DMS 273 treated with DMSO at 0.1 percent for 48 hours (cell line): ENCODE data around the gene DCT.

ENCODE experiments used
- DNase-seq: peaks from one replicate; lab custom pipeline; 2025; lab: John Stamatoyannopoulos, UW

DCT gene

DNA sequence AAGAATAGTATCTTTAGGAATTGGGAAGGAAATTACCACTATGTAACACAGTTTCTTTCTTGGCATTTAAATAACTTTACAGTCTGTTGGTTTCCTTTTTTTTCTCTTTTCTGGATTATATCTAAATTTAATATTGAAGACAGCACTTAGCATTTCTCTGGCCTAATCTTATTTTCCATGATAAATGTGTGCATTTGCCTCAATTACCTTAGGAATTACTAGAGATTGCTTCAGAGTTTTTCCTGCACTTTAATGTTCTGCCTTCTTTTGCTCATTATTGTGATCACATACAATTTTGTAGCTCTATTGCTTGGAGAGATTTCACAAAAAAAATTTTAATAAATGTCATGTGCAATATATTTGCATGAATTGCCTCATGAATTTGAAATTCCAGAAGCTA lies 25.1 kb downstream of the DCT start:
- DNase-seq: no peak

DNA sequence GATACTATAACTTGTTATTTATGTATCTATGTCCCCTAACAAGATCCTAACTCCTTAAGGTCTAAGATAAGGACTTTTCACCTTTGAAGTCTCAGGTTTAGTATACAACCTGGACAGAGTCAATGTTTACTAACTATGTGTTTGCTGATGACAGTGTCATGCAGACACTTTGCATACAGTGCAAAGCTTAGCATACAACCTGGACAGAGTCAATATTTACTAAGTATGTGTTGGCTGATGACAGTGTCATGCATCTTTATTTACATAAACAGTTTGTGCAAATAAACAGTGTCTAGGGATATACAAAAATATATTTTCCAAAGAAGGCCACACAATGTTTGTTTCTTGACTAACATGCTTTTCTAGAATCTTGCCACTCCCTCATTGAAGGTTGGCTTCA lies 34.7 kb downstream of the DCT start:
- DNase-seq: no peak

DNA sequence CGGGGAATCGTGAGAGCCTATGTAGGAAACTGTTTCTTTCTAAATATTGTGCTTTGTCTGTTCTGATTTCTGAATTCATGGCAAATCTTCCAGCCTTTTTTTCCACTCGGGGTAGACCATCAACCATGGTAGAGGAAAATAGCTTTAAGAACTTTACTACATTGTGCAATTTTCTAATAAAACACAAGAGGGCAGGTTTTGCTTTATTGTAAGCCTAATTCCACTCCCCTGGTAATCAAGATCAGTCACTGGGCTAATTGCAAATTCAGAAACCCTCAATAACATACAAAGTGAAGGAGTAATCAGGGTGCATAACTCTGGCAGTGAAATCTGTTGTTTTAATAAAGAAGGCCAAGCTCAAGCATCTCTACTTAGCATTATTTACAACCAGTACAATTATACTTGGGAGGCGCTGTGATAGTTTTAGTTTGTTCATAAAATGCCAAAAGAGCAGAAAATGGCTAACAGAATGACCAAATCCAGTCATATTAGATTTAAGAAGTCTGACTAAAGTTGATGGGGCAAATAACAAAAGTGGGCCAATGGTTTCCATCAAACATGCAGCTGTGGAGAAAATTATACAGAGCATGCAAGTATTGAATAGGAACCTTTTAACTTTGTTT lies 43.8 kb downstream of the DCT start:
- DNase-seq: no peak

DNA sequence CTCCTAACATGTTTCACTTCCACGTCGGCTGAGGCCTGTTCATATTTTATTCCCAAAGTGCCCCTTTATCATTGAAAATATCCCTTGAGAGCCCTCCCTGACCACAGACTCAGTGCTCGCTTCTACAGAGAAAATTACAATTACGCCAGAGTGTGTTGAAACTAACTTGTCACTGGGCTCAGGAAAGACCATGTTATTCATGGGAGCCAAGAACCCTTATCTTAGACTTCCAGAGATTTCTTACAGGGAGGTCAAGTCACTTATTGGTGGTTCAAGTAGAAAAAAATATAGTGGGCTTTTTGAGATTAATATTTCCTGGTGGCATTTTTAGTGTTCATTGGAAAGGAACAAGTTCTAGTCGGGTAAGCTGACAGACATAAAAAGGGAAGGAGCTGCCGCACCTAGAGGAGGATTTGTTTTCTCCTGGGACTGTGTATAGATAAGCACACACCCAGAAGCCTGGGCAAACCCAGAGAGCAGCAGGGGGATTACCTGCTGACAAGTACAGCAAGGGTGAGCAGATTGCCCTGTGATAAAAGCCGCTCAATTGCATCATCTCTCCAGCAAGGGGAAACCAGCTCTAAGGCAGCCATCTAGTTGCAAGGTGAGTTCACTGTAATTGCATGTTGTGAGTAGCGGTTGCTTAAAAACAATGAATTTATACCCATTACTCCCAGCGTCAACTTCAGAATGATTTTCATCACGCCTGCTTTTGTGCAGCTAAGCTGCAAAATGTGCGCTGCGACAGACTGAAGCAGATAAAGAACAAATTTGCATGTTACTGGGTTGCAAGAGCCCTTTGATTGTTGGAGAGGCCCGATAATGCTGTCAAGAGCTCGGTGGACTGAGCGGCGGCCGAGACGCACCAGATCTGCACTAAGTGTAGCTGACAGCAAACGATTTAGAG lies 46.2 kb downstream of the DCT start:
- DNase-seq: no peak

DNA sequence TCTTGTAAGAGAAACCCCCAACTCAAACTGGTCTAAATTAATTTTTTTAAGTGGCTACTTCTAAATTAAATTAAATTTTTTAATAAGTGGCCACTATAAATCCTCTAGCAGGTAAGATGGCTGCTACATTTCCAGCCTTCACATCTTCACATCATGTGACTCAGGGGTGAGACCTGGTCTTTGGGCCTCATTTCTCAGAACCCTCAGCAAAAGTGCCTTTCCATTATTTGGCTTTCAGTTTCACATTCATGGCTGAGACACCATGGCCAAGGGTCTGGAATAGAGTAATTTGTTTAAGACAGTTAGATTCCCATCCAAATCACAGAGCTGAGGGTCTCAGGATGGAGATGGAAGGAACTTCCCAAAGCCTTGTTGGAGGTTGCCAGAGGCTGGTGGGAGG lies 47.5 kb downstream of the DCT start:
- DNase-seq: no peak

DNA sequence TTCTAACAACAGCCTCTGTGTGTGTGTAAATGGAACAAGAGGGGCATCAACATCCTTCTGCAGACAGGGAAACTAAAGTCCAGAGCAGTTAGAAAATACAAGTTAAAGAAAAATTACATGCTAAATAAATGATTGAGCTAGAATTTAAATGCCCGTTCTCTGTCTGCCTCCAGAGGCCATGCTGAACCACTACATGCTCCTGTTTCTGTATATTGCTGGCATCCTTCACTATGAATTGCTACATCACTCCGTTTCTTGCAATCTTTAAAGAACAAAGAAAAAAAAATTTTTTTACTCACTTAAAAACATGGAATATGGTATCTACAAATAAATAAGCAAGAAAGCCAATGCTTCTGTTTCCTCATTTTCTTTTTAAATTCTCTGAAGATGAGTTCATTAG lies 47.9 kb downstream of the DCT start:
- DNase-seq: no peak

DNA sequence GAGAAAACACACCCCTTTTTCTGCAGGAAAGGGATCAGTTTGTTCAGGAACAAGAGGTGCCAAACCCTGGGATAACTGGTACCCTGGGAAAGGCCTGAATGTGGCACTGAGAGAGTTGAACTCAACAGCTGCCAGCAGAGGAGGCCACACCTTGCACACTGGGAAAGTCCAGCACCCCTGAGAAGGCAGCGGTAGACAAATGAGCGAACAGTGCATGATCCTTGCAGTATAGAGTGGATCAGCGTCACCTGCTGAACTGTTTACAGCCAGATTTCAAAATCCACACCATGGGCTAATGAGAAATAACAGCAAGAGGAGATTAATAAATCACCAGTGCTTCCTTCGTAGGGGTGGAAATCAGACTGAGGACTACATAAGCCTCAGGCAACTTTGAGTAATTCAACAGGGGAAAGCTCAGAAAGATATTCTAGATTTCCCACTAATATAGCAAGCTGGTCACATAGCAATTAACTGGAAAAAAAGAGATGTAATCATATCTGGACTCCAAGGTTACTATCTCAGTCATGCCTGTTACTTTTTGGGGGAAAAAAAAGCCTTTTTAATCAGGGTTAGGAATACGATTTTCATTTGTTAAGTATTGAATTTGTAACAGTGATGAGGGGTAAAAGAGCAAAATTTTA lies 52.0 kb downstream of the DCT start:
- DNase-seq: no peak

DNA sequence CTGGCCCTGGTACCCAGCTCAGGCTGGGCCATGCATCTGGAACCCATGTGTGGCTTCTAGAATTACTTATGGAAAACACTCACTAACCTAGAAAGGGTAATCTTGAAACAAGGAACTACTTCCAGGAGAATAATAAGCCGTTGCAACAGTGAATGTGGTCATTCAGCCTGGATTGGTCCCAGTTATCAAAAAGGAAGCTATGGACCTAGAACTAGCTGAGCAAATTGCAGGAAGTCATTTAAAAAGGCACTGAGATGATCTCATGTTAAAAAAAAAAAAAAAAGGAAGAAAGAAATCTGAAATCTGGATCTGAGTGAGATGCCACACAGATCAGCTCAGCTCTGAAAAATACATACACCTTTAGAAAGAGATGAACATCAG lies 59.6 kb downstream of the DCT start:
- DNase-seq: no peak

DNA sequence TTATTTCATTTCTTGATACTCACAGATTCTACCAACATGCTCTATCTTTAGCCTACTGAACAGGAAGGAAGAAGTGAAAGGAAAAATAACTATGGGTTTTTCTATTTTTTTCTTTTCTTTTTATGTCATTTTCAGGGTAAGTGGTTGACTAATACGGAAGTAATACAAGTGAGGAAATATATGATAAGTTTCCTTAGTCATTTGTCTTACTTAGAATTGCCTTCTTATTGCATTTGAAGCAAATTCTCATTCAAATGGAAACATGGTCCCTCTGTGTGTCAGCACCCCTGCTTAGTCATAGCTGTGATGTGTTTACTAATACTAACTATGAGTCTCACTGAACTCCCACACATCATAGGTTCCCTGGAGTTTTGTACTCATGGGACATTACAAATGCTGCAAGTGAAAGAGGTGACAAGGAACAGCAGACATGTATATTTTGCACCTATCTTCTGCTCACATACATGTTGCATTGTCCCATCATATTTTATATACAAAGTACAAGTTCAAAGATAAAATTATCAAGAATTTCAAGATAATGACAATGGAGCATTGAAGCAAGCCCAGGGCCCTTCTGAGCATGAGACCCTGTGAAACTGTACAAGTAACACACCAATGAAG lies 60.1 kb downstream of the DCT start:
- no peak for DNase-seq

DNA sequence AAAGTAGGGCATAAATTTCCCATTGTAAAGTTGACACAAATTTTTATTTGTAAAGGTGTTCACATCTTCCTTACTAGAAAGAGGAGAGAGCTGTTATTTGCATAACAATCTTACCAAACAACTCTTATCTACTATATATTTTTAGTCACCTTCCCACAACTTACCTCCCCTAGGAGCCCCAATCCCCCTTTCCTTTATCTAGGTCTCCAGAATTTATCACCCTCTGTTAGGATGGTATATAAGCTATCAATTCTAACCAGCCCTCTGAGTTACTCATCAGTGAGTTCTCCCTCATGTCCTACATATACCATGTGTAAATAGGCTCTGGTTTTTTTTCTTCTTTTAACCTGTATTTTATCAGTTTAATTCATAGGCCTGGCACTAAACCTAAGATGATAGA lies 62.2 kb downstream of the DCT start:
- DNase-seq: no peak

DNA sequence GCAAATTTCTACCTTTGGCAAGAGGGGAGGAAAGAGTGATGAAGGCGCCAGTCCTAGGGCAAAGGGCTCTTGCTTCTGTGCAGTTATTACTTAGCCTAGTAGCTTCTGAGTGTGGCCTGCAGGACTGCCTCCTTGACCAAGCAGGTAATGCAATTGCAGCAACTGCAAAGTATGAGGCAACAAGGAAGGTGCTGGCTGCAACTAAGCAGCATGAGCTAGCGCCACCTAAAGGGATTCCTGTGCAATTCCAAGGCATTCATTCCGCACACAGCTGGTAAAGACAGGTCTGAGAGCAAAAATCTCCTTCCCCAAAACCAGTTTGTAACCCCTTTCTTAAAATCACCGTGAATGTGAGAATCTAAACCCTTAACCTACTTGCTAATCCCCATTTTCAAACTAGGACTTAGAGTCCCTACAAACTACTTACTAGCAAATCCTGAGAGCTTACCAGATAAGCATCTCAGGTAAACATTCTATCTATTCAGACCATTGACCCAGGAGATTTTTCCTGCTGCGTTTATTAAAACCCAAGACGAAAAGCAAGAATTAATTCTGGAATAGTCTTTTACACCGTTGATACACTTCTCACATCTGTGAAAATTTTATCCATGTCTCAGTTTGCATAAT lies 62.9 kb downstream of the DCT start:
- DNase-seq: peak; percentile 6

DNA sequence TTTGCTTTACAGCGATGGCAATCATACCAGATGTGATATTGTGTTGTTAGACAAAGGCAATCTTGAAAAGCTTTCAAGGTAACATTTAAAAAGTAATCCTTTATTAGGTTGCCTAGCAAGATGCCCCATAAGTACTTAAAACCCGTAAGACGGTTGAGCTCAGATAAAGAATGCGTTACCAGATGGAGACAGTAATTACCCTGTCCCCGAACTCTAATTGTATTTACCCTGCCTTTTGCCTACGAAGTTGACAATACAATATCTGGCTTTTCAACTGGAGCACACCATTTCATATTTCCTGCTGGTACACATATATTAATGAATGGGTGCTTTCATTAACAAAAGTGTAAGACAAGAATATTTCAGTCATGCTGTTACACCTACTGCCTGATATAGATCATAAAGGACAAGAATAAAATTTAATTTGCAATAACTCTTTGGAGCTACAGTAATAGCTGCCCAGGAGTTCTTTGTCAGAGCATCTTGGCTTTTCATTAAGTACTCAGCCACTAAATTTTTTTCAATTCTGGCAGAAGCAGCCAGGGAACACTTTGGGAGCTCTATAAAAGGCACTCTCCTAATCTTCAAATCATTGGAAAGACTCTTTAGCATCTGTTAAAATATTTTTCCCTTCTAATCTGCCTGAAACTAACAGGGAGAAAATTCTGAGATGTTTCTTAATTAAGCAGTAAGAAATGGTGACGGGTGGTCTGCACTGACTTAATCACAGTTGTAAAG lies 63.8 kb downstream of the DCT start:
- DNase-seq: peak; percentile 16

DNA sequence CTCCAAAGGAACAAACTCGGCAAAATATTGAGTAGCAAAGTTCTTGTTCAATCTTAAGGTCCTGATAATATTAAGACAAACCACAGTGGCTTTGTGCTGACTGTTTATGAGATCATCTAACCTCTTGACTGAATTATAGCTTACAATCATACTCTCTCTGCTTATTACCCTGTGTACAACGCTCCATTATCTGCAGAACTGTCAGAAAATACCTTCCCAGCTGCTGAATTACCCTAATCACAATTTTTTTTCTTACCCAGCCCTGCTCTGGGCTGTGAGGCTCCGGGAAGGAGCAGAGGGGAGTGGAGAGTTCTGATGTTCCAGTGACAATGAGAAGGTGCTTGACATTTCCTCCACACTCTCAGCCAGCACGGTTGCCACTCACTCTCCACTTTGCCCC lies 64.8 kb downstream of the DCT start:
- no peak for DNase-seq

DNA sequence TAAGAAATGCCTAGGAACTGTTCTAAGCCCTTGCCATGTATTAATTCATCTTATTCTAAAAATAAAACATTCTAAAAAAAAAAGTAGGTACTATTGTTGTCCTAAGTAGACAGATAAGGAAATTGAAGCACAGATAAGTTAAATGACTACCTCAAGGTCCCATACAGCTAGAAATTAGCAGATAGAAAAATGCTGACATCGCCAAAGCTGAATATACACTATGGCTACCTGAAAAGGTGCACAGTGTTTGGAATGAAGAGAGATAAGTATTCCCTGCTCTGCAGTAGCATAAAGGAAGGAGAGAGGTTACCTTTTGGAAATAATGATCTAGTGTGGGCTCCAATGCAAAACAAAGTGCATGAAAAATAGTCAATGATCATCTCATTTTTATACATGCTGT lies 65.3 kb downstream of the DCT start:
- DNase-seq: no peak

DNA sequence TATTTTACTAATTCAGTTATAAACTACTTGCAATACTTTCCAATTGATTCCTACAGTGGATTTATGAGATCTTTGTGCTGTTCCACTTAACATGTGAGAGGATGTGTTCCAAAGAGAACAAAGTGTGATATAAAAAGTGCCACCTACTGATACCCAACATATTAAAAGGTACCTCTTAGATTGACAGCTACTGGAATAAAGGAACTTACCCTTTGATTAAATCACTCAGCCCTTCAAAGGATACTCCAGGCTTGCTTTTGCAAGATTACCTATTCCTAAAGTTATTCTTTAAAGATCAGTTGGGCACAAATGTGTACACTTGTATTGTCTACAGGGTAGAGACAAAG lies 65.9 kb downstream of the DCT start:
- DNase-seq: no peak

DNA sequence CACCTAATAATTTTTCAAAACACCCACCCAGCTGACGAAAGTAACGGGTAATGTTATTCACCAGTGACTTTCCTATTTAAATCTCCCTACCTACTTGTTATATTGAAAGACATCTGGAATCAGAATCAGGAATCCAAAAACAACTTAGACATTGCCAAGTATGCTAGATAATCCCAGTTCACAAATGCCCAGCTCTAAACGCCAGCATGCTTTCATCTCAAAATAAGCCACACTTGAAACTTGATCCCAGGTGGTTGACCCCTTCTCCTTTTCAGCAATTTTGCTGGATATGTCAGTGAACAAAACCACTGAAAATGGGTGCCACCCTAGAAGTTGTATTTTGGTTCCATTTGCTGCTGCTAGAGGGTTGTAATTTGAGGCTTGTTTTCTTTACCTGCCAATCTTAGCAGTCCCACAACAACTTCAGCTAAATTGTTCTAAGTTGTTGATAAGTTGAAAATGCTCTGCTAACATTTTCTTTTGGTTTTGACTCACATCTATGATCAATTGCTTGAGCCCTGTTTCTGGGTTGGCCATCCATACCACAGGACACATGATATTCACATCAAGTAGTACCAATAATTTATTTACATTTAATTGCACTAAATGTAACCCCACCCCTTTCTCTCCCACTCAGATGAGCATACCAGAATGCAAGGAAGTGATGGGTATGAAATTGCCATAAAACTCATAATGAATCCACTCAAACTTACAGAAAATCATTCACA lies 66.4 kb downstream of the DCT start:
- no peak for DNase-seq

DNA sequence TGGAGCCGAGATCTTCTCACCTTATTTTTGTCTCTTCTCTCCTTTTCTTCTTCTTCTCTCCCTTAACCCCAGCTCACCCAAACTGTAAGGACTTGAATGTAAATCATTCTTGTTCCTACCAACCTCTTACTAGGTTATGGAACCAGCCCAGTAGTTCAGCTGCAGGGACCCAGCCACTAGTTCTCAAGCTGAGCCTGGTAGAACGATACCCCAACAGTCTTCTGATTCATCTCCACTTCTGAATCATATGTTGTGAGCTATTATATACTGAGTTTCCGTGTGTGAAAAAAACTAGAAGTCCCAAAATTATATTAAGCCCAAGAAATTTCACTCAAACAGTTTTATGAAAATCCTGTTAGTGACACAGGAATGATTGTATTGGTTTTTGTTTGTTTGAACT lies 67.7 kb downstream of the DCT start:
- DNase-seq: no peak

DNA sequence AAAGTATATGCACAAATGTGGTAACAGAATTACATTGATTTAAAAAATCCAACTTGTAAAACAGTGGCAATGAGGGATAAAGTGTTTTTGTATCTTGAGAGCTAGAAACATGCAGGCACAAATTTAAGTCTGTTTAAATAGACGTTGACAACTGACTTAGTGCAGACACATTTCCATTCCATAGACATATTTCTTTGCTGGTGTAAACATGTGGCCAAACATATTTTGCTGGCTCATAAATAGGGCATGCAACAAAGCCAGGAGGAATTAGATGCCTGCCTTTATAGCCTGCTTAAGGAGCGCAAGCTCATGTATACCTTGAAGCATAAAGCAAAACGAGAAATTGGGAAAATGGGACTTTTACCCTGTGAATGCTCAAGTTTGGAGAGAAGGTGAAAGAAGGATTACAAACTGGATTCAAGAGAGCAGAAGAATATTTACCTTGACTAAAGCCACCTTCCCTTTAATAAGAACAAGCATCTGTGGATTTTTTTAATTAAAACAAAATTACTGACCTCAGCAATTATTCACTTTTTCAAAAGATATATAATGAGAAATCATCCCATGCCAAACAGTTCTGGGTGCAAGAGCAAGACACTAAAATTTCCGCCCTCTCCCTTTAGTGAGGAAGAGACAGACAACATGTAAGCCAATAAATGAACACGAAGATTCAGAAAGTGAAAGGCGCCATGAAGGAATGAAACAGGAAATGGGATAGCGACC lies 71.0 kb downstream of the DCT start:
- no peak for DNase-seq

DNA sequence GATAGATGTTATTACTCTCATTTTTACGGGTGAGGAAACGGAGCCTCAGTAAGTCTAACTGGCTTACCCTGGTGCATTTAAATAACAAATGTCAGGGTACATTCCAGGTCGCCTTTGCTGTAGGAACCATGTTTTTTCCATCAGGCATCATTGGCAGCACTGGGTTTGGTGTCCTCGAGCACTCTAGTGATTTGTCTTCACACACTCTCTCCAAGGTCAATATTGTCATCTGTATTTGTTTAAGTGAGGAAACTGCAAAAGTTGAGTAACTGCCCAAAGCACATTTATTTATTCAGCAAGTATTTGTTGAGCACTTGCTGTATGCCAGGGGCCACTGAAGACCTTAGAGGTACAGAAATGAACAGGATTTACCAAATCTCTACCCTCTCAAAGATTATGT lies 78.6 kb downstream of the DCT start:
- no peak for DNase-seq

DNA sequence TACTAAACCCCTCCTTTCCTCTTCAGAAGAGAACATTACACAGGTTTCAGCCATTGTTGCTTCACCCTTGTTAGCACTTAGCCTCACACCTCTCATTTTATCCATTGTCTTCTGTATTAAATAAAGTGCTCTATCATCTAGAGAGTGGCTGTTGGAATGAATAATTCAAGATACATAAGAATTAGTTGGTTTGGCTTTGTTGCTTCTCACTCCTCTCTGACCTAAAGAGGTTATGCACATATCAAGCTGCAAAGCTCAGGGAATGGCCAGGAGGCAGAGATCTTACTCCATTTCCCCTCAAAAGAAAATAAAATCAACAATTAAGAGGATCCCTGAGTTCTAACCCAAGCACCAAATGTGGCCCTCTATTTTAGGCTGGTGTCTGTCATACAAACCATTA lies 79.7 kb downstream of the DCT start:
- no peak for DNase-seq
